ENCODE results near the gene CCDC63.

CCDC63 gene

GRCh38 chr12:110901401-110901800 lies 54.6 kb downstream of the CCDC63 start:
- Histone ChIP-seq H3K36me3 (ENCODE audit: control insufficient read depth in 1 of 2, insufficient read depth in 2 of 2, low read length in 2 of 2) (no peaks in the 10 kb centered on the region), H3K4me1 (ENCODE audit: control insufficient read depth in 1 of 2, insufficient read depth in 2 of 2, low read length in 2 of 2) (no peaks in the 10 kb centered on the region), H3K4me3 (ENCODE audit: low read depth in 1 of 2, low read length in 2 of 2) (no peak overlapping the region), H3K27me3 (ENCODE audit: control insufficient read depth in 1 of 2, insufficient read depth in 2 of 2, low read length in 2 of 2) (no peaks in the 10 kb centered on the region), H3K27ac (ENCODE audit: low read depth, low read length) (no peak overlapping the region), H3K9me3 (ENCODE audit: control insufficient read depth in 1 of 2, low read length in 2 of 2) (no peaks in the 10 kb centered on the region), H3K9ac (ENCODE audit: low read depth in 1 of 2, low read length in 2 of 2) (no peak overlapping the region)

DNA sequence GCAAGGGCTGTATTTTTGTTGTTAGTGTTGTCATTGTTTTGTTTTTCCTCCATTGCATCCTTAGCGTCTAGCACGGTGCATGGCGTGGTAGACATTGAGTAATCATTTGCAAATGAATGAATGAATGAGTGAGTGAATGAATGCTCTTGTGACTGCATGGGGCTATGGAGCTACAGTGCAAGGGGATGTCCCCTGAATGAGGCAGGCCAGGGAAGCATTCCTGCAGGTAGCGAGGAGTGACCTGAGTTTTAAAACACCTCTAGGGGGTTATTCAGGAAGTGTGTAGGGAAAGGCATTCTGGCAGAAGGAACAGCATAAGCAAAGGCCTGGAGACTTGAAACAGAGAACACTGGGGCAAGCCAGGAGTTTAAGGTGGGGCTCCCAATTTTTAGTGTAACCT lies 56.7 kb downstream of the CCDC63 start:
- no peak overlapping the region for H3K27ac ChIP-seq (ENCODE audit: low read depth, low read length)
- no peaks in the 10 kb centered on the region for H3K36me3 ChIP-seq (ENCODE audit: control insufficient read depth in 1 of 2, insufficient read depth in 2 of 2, low read length in 2 of 2)
- no peak overlapping the region for H3K9ac ChIP-seq (ENCODE audit: low read depth in 1 of 2, low read length in 2 of 2)
- no peaks in the 10 kb centered on the region for H3K9me3 ChIP-seq (ENCODE audit: control insufficient read depth in 1 of 2, low read length in 2 of 2)
- no peaks in the 10 kb centered on the region for H3K27me3 ChIP-seq (ENCODE audit: control insufficient read depth in 1 of 2, insufficient read depth in 2 of 2, low read length in 2 of 2)
- H3K4me1 ChIP-seq (ENCODE audit: control insufficient read depth in 1 of 2, insufficient read depth in 2 of 2, low read length in 2 of 2) = no peaks in the 10 kb centered on the region
- H3K4me3 ChIP-seq (ENCODE audit: low read depth in 1 of 2, low read length in 2 of 2) = no peak overlapping the region

DNA sequence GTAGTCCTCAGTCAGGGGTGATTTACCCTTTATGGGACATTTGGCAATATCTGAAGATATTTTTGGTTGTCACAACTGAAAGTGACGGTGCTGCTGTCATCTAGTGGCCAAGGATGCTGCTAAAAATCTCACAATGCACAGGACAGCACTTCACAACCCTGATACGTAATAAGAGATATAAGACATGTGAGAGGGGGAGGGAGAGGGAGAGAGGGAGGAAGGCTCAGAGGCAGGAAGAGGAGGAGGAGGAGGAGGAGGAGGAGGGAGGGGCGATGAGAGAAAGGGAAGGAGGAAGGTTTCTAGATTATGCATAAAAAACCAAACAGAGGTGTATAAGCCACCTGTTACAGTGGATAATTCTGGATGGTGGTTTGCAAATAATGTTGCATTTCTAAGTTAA lies 59.3 kb downstream of the CCDC63 start:
- Histone ChIP-seq H3K4me3 (ENCODE audit: low read depth in 1 of 2, low read length in 2 of 2) (no peak overlapping the region), H3K4me1 (ENCODE audit: control insufficient read depth in 1 of 2, insufficient read depth in 2 of 2, low read length in 2 of 2) (no peaks in the 10 kb centered on the region), H3K27me3 (ENCODE audit: control insufficient read depth in 1 of 2, insufficient read depth in 2 of 2, low read length in 2 of 2) (no peaks in the 10 kb centered on the region), H3K9me3 (ENCODE audit: control insufficient read depth in 1 of 2, low read length in 2 of 2) (no peaks in the 10 kb centered on the region), H3K9ac (ENCODE audit: low read depth in 1 of 2, low read length in 2 of 2) (no peak overlapping the region), H3K36me3 (ENCODE audit: control insufficient read depth in 1 of 2, insufficient read depth in 2 of 2, low read length in 2 of 2) (no peaks in the 10 kb centered on the region), H3K27ac (ENCODE audit: low read depth, low read length) (no peak overlapping the region)

DNA sequence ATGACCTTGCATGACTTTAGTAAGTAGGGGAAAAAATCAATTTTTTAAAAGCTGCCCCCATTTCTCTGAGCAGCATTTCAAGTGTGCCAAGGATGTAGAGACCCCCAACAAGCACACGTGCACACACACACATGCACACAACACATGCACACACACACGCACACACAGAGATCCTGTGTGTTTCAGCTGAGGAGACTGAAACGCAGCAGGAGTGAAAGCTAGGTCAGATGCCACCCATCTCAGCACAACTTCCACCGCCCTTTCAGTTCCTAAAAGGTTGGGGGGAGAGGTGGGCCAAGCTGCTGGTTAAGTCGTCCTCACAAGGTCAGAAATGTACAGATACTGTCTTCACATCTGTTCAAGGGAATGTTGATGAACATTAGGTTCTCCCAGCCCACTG lies 59.7 kb downstream of the CCDC63 start:
- Histone ChIP-seq H3K36me3 (ENCODE audit: control insufficient read depth in 1 of 2, insufficient read depth in 2 of 2, low read length in 2 of 2) (no peaks in the 10 kb centered on the region), H3K9ac (ENCODE audit: low read depth in 1 of 2, low read length in 2 of 2) (no peak overlapping the region), H3K27ac (ENCODE audit: low read depth, low read length) (no peak overlapping the region), H3K4me1 (ENCODE audit: control insufficient read depth in 1 of 2, insufficient read depth in 2 of 2, low read length in 2 of 2) (no peaks in the 10 kb centered on the region), H3K27me3 (ENCODE audit: control insufficient read depth in 1 of 2, insufficient read depth in 2 of 2, low read length in 2 of 2) (no peaks in the 10 kb centered on the region), H3K4me3 (ENCODE audit: low read depth in 1 of 2, low read length in 2 of 2) (no peak overlapping the region), H3K9me3 (ENCODE audit: control insufficient read depth in 1 of 2, low read length in 2 of 2) (no peaks in the 10 kb centered on the region)

DNA sequence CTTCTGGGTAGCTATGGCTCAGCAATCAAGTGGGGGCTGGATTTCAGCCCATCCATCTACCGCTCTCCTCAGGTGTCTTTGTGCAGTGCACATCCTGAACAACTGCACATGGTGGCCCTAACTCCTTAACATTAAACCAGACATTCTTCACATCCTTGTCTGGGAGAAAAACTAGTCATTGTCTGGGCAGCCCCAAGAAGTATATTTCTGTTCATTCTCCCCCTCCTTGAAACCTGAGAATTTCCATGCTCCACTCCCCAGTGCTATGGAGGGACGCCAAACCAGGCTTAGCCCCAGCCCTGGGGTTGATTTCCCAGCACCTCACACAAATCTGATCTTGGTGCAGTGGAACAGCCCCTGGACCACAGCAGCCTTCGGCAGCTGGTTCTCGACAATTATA lies 60.2 kb downstream of the CCDC63 start:
- Histone ChIP-seq H3K27me3 (ENCODE audit: control insufficient read depth in 1 of 2, insufficient read depth in 2 of 2, low read length in 2 of 2) (no peaks in the 10 kb centered on the region), H3K27ac (ENCODE audit: low read depth, low read length) (no peak overlapping the region), H3K4me3 (ENCODE audit: low read depth in 1 of 2, low read length in 2 of 2) (no peak overlapping the region), H3K9me3 (ENCODE audit: control insufficient read depth in 1 of 2, low read length in 2 of 2) (no peaks in the 10 kb centered on the region), H3K36me3 (ENCODE audit: control insufficient read depth in 1 of 2, insufficient read depth in 2 of 2, low read length in 2 of 2) (no peaks in the 10 kb centered on the region), H3K4me1 (ENCODE audit: control insufficient read depth in 1 of 2, insufficient read depth in 2 of 2, low read length in 2 of 2) (no peaks in the 10 kb centered on the region), H3K9ac (ENCODE audit: low read depth in 1 of 2, low read length in 2 of 2) (no peak overlapping the region)

GRCh38 chr12:110907583-110907982 lies 60.8 kb downstream of the CCDC63 start:
- Histone ChIP-seq H3K4me1 (ENCODE audit: control insufficient read depth in 1 of 2, insufficient read depth in 2 of 2, low read length in 2 of 2) (no peaks in the 10 kb centered on the region), H3K9me3 (ENCODE audit: control insufficient read depth in 1 of 2, low read length in 2 of 2) (no peaks in the 10 kb centered on the region), H3K27me3 (ENCODE audit: control insufficient read depth in 1 of 2, insufficient read depth in 2 of 2, low read length in 2 of 2) (no peaks in the 10 kb centered on the region), H3K4me3 (ENCODE audit: low read depth in 1 of 2, low read length in 2 of 2) (no peak overlapping the region), H3K9ac (ENCODE audit: low read depth in 1 of 2, low read length in 2 of 2) (no peak overlapping the region), H3K27ac (ENCODE audit: low read depth, low read length) (no peak overlapping the region), H3K36me3 (ENCODE audit: control insufficient read depth in 1 of 2, insufficient read depth in 2 of 2, low read length in 2 of 2) (no peaks in the 10 kb centered on the region)

DNA sequence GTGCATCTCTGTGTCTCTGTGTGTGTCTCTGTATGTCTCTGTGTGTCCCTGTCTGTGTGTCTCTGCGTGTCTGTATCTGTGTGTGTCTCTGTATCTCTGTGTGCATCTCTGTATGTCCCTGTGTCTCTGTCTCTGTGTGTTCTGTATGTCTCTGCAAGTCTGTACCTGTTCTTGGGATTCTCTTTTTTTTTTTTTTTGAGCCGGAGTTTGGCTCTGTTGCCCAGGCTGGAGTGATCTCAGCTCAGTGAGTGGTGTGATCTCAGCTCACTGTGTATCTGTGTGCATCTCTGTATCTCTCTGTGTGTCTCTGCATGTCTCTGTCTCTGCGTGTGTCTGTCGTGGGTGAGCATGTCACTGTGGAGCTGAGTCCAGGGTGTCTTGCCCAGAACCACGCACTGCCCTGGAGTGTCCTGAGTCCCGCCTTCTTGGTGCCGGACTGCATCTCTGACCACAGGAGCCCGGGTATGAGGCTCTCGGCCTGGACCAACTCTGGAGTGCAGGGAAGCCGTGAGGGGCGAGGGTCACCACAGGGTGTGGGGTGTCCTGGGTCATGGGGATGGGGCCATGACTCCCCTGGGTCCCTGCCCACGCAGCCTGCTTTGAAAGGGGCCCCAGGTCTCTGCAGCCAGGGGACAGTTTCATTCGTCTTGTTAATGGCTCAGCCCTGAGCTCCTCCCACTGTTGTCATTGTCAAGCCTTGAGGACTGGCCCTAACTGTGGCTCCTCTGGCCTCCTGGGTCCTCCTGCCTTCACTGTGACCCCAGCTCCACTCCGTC lies 61.8 kb downstream of the CCDC63 start:
- Histone ChIP-seq H3K36me3 (ENCODE audit: control insufficient read depth in 1 of 2, insufficient read depth in 2 of 2, low read length in 2 of 2) (no peaks in the 10 kb centered on the region), H3K9me3 (ENCODE audit: control insufficient read depth in 1 of 2, low read length in 2 of 2) (no peaks in the 10 kb centered on the region), H3K27ac (ENCODE audit: low read depth, low read length) (no peak overlapping the region), H3K27me3 (ENCODE audit: control insufficient read depth in 1 of 2, insufficient read depth in 2 of 2, low read length in 2 of 2) (no peaks in the 10 kb centered on the region), H3K9ac (ENCODE audit: low read depth in 1 of 2, low read length in 2 of 2) (no peak overlapping the region), H3K4me3 (ENCODE audit: low read depth in 1 of 2, low read length in 2 of 2) (no peak overlapping the region), H3K4me1 (ENCODE audit: control insufficient read depth in 1 of 2, insufficient read depth in 2 of 2, low read length in 2 of 2) (no peaks in the 10 kb centered on the region)

- Histone ChIP-seq H3K9ac (ENCODE audit: low read depth in 1 of 2, low read length in 2 of 2) (no peak overlapping the region), H3K27ac (ENCODE audit: low read depth, low read length) (no peak overlapping the region), H3K36me3 (ENCODE audit: control insufficient read depth in 1 of 2, insufficient read depth in 2 of 2, low read length in 2 of 2) (no peaks in the 10 kb centered on the region), H3K4me3 (ENCODE audit: low read depth in 1 of 2, low read length in 2 of 2) (no peak overlapping the region), H3K27me3 (ENCODE audit: control insufficient read depth in 1 of 2, insufficient read depth in 2 of 2, low read length in 2 of 2) (no peaks in the 10 kb centered on the region), H3K4me1 (ENCODE audit: control insufficient read depth in 1 of 2, insufficient read depth in 2 of 2, low read length in 2 of 2) (no peaks in the 10 kb centered on the region), H3K9me3 (ENCODE audit: control insufficient read depth in 1 of 2, low read length in 2 of 2) (no peaks in the 10 kb centered on the region)
Observed at GRCh38 chr12:110912263-110912662, 65.5 kb downstream of the CCDC63 start.

DNA sequence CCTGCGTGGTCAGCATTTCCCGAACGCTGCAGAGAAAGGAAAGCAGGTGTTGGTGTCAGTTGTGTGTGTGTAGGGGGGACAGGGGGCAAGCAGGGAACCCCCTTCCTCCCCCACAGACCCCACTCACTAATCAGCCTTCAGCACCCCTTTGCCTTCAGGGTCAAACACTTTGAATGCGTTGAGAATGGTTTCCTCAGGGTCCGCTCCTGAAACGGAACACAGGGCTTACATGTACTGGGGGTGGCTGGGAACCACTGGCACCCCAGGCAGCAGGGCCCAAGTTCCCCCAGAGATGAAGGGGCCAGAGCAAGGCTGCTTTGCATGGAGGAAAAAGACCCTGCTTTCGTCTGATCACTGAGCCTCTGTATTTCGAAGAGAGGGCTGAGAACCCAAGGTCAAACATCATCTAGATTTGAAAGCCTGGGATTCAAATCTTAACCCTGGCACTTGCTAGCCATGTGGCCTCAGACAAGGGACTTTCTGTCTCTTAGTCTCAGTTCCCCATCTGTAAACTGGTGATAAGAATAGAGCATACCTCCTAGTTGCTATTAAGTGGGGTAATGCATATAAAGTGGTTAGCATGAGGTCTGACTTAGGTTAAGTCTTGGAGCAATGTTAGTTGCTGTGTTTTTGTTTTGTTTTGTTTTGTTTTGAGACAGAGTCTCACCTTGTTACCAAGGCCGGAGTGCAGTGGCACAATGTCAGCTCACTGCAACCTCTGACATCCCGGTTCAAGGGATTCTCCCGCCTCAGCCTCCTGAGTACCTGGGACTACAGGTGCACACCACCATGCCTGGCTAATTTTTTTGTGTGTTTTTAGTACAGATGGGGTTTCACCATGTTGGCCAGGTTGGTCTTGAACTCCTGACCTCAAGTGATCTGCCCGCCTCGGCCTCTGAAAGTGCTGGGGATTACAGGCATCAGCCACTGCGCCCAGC lies 66.6 kb downstream of the CCDC63 start:
- Histone ChIP-seq H3K36me3 (ENCODE audit: control insufficient read depth in 1 of 2, insufficient read depth in 2 of 2, low read length in 2 of 2) (no peaks in the 10 kb centered on the region), H3K9ac (ENCODE audit: low read depth in 1 of 2, low read length in 2 of 2) (no peak overlapping the region), H3K27ac (ENCODE audit: low read depth, low read length) (no peak overlapping the region), H3K27me3 (ENCODE audit: control insufficient read depth in 1 of 2, insufficient read depth in 2 of 2, low read length in 2 of 2) (no peaks in the 10 kb centered on the region), H3K9me3 (ENCODE audit: control insufficient read depth in 1 of 2, low read length in 2 of 2) (no peaks in the 10 kb centered on the region), H3K4me3 (ENCODE audit: low read depth in 1 of 2, low read length in 2 of 2) (no peak overlapping the region), H3K4me1 (ENCODE audit: control insufficient read depth in 1 of 2, insufficient read depth in 2 of 2, low read length in 2 of 2) (no peaks in the 10 kb centered on the region)

- Histone ChIP-seq H3K36me3 (ENCODE audit: control insufficient read depth in 1 of 2, insufficient read depth in 2 of 2, low read length in 2 of 2) (no peaks in the 10 kb centered on the region), H3K9me3 (ENCODE audit: control insufficient read depth in 1 of 2, low read length in 2 of 2) (no peaks in the 10 kb centered on the region), H3K27ac (ENCODE audit: low read depth, low read length) (no peak overlapping the region), H3K9ac (ENCODE audit: low read depth in 1 of 2, low read length in 2 of 2) (no peak overlapping the region), H3K27me3 (ENCODE audit: control insufficient read depth in 1 of 2, insufficient read depth in 2 of 2, low read length in 2 of 2) (no peaks in the 10 kb centered on the region), H3K4me1 (ENCODE audit: control insufficient read depth in 1 of 2, insufficient read depth in 2 of 2, low read length in 2 of 2) (no peaks in the 10 kb centered on the region), H3K4me3 (ENCODE audit: low read depth in 1 of 2, low read length in 2 of 2) (no peak overlapping the region)
Observed at GRCh38 chr12:110916295-110916875, 69.6 kb downstream of the CCDC63 start.
